ENCODE measurements around the gene GCNA.

Gene GCNA

GRCh38 chrX:71542825-71543224, 35.4 kb upstream of the GCNA start:
- no peaks in the 10 kb centered on the region for H3K9me3 ChIP-seq (replicated peaks; ENCODE audit: insufficient read depth, low read length)
- H2AFZ ChIP-seq (ENCODE audit: low read length): no peak overlapping the region
- no peak overlapping the region for H3K4me2 ChIP-seq (ENCODE audit: low read depth, low read length)
- no peaks in the 10 kb centered on the region for H3K27me3 ChIP-seq (replicated peaks; ENCODE audit: insufficient read depth, low read length)
- H3K36me3 ChIP-seq (replicated peaks; ENCODE audit: insufficient read depth, low read length): peaks cover 4% of the 10 kb centered on the region
- H3K4me1 ChIP-seq (ENCODE audit: low read length): peaks cover 26% of the 10 kb centered on the region; the same call in 1 of the 2 replicates
- TF ChIP-seq EZH2 (optimal IDR thresholded peaks at IDR 0.05; ENCODE audit: low read depth, low read length): no peak
- TF ChIP-seq CTCF (IDR thresholded peaks at IDR 0.05; ENCODE audit: low read length): no peak
- TF ChIP-seq EZH2phosphoT487 (IDR thresholded peaks at IDR 0.05; ENCODE audit: low read length): no peak
- peaks cover 67% of the 10 kb centered on the region for H4K20me1 ChIP-seq (ENCODE audit: insufficient read depth, low read length)
- H3K79me2 ChIP-seq (ENCODE audit: low read length): peaks cover 99% of the 10 kb centered on the region
- DNase-seq: no peak
- no peak overlapping the region for H3K9ac ChIP-seq (ENCODE audit: low read length)
- H3K4me3 ChIP-seq (ENCODE audit: low read length): no peak overlapping the region
- H3F3A ChIP-seq (ENCODE audit: insufficient read depth, low read length): no peaks in the 10 kb centered on the region
- no peak overlapping the region for H3K27ac ChIP-seq (ENCODE audit: low read length)
- no peaks in the 10 kb centered on the region for H3K9me2 ChIP-seq (replicated peaks; ENCODE audit: insufficient read depth, low read length)

DNA sequence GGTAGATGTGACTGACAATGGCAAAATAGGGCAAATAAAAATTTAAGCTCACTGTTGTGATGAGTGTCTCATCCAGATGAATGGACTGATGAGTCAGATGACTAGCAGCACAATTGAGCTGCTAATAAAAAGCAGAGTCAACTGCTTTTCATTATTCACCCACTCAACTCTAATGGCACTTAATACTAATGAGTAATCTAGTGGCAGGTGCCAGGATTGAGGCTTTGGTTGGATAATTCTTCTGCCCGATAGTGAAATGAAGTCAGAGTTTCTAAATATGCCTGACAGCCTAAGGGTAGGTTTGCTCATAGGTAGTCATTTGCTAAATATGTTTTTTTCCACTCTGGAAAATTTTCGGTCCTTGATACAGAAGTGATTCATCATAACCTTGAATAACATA, 34.9 kb upstream of the GCNA start:
- H3K27me3 ChIP-seq (replicated peaks; ENCODE audit: insufficient read depth, low read length): no peaks in the 10 kb centered on the region
- H2AFZ ChIP-seq (ENCODE audit: low read length): no peak overlapping the region
- DNase-seq: no peak
- H3K9me2 ChIP-seq (replicated peaks; ENCODE audit: insufficient read depth, low read length): no peaks in the 10 kb centered on the region
- peaks cover 62% of the 10 kb centered on the region for H4K20me1 ChIP-seq (ENCODE audit: insufficient read depth, low read length)
- no peaks in the 10 kb centered on the region for H3K9me3 ChIP-seq (replicated peaks; ENCODE audit: insufficient read depth, low read length)
- TF ChIP-seq EZH2 (optimal IDR thresholded peaks at IDR 0.05; ENCODE audit: low read depth, low read length): no peak
- no peak for TF ChIP-seq CTCF (IDR thresholded peaks at IDR 0.05; ENCODE audit: low read length)
- no peak for TF ChIP-seq EZH2phosphoT487 (IDR thresholded peaks at IDR 0.05; ENCODE audit: low read length)
- H3K27ac ChIP-seq (ENCODE audit: low read length): no peak overlapping the region
- peaks cover 21% of the 10 kb centered on the region; the same call in 1 of the 2 replicates for H3K4me1 ChIP-seq (ENCODE audit: low read length)
- peaks cover 99% of the 10 kb centered on the region for H3K79me2 ChIP-seq (ENCODE audit: low read length)
- no peak overlapping the region for H3K4me3 ChIP-seq (ENCODE audit: low read length)
- peaks cover 4% of the 10 kb centered on the region; the same call in 1 of the 2 replicates for H3K36me3 ChIP-seq (replicated peaks; ENCODE audit: insufficient read depth, low read length)
- no peaks in the 10 kb centered on the region for H3F3A ChIP-seq (ENCODE audit: insufficient read depth, low read length)
- H3K9ac ChIP-seq (ENCODE audit: low read length): no peak overlapping the region
- no peak overlapping the region for H3K4me2 ChIP-seq (ENCODE audit: low read depth, low read length)

GRCh38 chrX:71545364-71545763, 32.9 kb upstream of the GCNA start:
- no peak for DNase-seq
- Histone ChIP-seq H3K36me3 (replicated peaks; ENCODE audit: insufficient read depth, low read length) (0 out of 2 replicates have a peak, but pooled peaks cover 4% of the 10 kb centered on the region), H3K79me2 (ENCODE audit: low read length) (peaks cover 99% of the 10 kb centered on the region), H3K9me3 (replicated peaks; ENCODE audit: insufficient read depth, low read length) (no peaks in the 10 kb centered on the region), H3K4me2 (ENCODE audit: low read depth, low read length) (no peak overlapping the region), H3K27ac (ENCODE audit: low read length) (no peak overlapping the region), H3K4me3 (ENCODE audit: low read length) (no peak overlapping the region), H3K4me1 (ENCODE audit: low read length) (peaks cover 7% of the 10 kb centered on the region; the same call in 1 of the 2 replicates), H2AFZ (ENCODE audit: low read length) (no peak overlapping the region), H3K9me2 (replicated peaks; ENCODE audit: insufficient read depth, low read length) (no peaks in the 10 kb centered on the region), H3K9ac (ENCODE audit: low read length) (no peak overlapping the region), H3K27me3 (replicated peaks; ENCODE audit: insufficient read depth, low read length) (no peaks in the 10 kb centered on the region), H4K20me1 (ENCODE audit: insufficient read depth, low read length) (peaks cover 42% of the 10 kb centered on the region), H3F3A (ENCODE audit: insufficient read depth, low read length) (no peaks in the 10 kb centered on the region)
- TF ChIP-seq EZH2 (optimal IDR thresholded peaks at IDR 0.05; ENCODE audit: low read depth, low read length) (no peak), CTCF (IDR thresholded peaks at IDR 0.05; ENCODE audit: low read length) (no peak), EZH2phosphoT487 (IDR thresholded peaks at IDR 0.05; ENCODE audit: low read length) (no peak)
